Measurements from ENCODE around the gene CIB2.

GRCh38 chr15:78170848-78171773 lies 39.9 kb upstream of the CIB2 start:
- no peak for TF ChIP-seq REST (IDR thresholded peaks at IDR 0.05; ENCODE audit: insufficient read depth in 1 of 2, low read depth in 2 of 2, low read length in 2 of 2)
- TF ChIP-seq TAF1 (IDR thresholded peaks at IDR 0.05; ENCODE audit: borderline replicate concordance, insufficient read depth, low read length), result no peak
- TF ChIP-seq POLR2AphosphoS5 (IDR thresholded peaks at IDR 0.05; ENCODE audit: low read depth, low read length), result no peak
- no peak for TF ChIP-seq SIN3A (IDR thresholded peaks at IDR 0.05; ENCODE audit: borderline replicate concordance, insufficient read depth, low read length)

Measured in PFSK-1 (cell line).